ENCODE measurements around the gene RNF112.

RNF112 gene

GRCh38 chr17:19388791-19389785 lies 21.9 kb upstream of the RNF112 start:
- no peak overlapping the region for H3K9ac ChIP-seq (ENCODE audit: low read depth, low read length, poor library complexity)
- no peak overlapping the region for H3K18ac ChIP-seq (ENCODE audit: low read length)
- H4K8ac ChIP-seq (ENCODE audit: low read depth, low read length), result no peak overlapping the region
- H3K36me3 ChIP-seq (replicated peaks in 1 of 2; ENCODE audit: control insufficient read depth in 2 of 2, insufficient read depth in 2 of 2, low read length in 2 of 2), result peaks cover 14 to 17% of the 10 kb centered on the region in 2 donors
- no peak overlapping the region for H3K4me2 ChIP-seq (ENCODE audit: insufficient read depth, low read length, poor library complexity, severe bottlenecking)
- H3K23ac ChIP-seq (ENCODE audit: low read depth, low read length, poor library complexity), result no peak overlapping the region
- no peak overlapping the region for H3K4ac ChIP-seq (ENCODE audit: low read length)
- peaks cover 11 to 19% of the 10 kb centered on the region in 2 donors for H3K4me1 ChIP-seq (ENCODE audit: control insufficient read depth in 2 of 2, insufficient read depth in 1 of 2, low read depth in 1 of 2, low read length in 2 of 2)
- H2BK15ac ChIP-seq (ENCODE audit: low read length), result no peak overlapping the region
- H3K14ac ChIP-seq (ENCODE audit: low read length), result no peak overlapping the region
- no peaks in the 10 kb centered on the region for H3K9me3 ChIP-seq (replicated peaks in 1 of 2; ENCODE audit: control insufficient read depth in 2 of 2, insufficient read depth in 1 of 2, low read depth in 1 of 2, low read length in 2 of 2)
- peaks cover 0 to 40% (median 0%) of the 10 kb centered on the region in 3 experiments for H3K27me3 ChIP-seq (ENCODE audit: control insufficient read depth in 3 of 3, insufficient read depth in 3 of 3, low read depth in 1 of 3, low read length in 3 of 3)
- WGBS, 2 donors (ENCODE audit: extremely low coverage in 2 of 2, insufficient read length in 2 of 2, insufficient replicate concordance in 1 of 2), result no CpG with 5 or more reads among the region's 5 CpGs
- no peak overlapping the region for H2BK12ac ChIP-seq (ENCODE audit: low read length)
- no peak for DNase-seq (ENCODE audit: low spot score)
- H3K27ac ChIP-seq (replicated peaks; ENCODE audit: low read length), result no peak overlapping the region
- H2BK5ac ChIP-seq (ENCODE audit: low read length), result no peak overlapping the region
- no peaks in the 10 kb centered on the region for H3K79me1 ChIP-seq (ENCODE audit: low read depth, low read length)
- H3K4me3 ChIP-seq (ENCODE audit: low read length in 2 of 2), result no peak overlapping the region
- no peak overlapping the region for H4K91ac ChIP-seq (ENCODE audit: low read depth, low read length, poor library complexity)
- no peak overlapping the region for H2AK5ac ChIP-seq (ENCODE audit: low read depth, low read length)
- H2BK120ac ChIP-seq (ENCODE audit: low read depth, low read length), result no peak overlapping the region
- no peak overlapping the region for H2AFZ ChIP-seq (ENCODE audit: low read length)

- Histone ChIP-seq H3K14ac (ENCODE audit: low read length) (no peak overlapping the region), H3K4me3 (ENCODE audit: low read length in 2 of 2) (no peak overlapping the region), H2AK5ac (ENCODE audit: low read depth, low read length) (no peak overlapping the region), H3K18ac (ENCODE audit: low read length) (no peak overlapping the region), H3K79me1 (ENCODE audit: low read depth, low read length) (no peaks in the 10 kb centered on the region), H4K8ac (ENCODE audit: low read depth, low read length) (no peak overlapping the region), H3K4me2 (ENCODE audit: insufficient read depth, low read length, poor library complexity, severe bottlenecking) (no peak overlapping the region), H3K23ac (ENCODE audit: low read depth, low read length, poor library complexity) (no peak overlapping the region), H3K9me3 (replicated peaks in 1 of 2; ENCODE audit: control insufficient read depth in 2 of 2, insufficient read depth in 1 of 2, low read depth in 1 of 2, low read length in 2 of 2) (no peaks in the 10 kb centered on the region), H3K27ac (replicated peaks; ENCODE audit: low read length) (no peak overlapping the region), H2BK15ac (ENCODE audit: low read length) (no peak overlapping the region), H3K4ac (ENCODE audit: low read length) (no peak overlapping the region), H3K4me1 (ENCODE audit: control insufficient read depth in 2 of 2, insufficient read depth in 1 of 2, low read depth in 1 of 2, low read length in 2 of 2) (peaks cover 11 to 19% of the 10 kb centered on the region in 2 donors), H2AFZ (ENCODE audit: low read length) (no peak overlapping the region), H3K36me3 (replicated peaks in 1 of 2; ENCODE audit: control insufficient read depth in 2 of 2, insufficient read depth in 2 of 2, low read length in 2 of 2) (peaks cover 0 to 1% of the 10 kb centered on the region in 2 donors), H4K91ac (ENCODE audit: low read depth, low read length, poor library complexity) (no peak overlapping the region), H2BK12ac (ENCODE audit: low read length) (no peak overlapping the region), H2BK5ac (ENCODE audit: low read length) (no peak overlapping the region), H3K9ac (ENCODE audit: low read depth, low read length, poor library complexity) (no peak overlapping the region), H2BK120ac (ENCODE audit: low read depth, low read length) (no peak overlapping the region), H3K27me3 (ENCODE audit: control insufficient read depth in 3 of 3, insufficient read depth in 3 of 3, low read depth in 1 of 3, low read length in 3 of 3) (peaks cover 0 to 40% (median 0%) of the 10 kb centered on the region in 3 experiments)
- WGBS, 2 donors (ENCODE audit: extremely low coverage in 2 of 2, insufficient read length in 2 of 2, insufficient replicate concordance in 1 of 2), result no CpG with 5 or more reads among the region's 2 CpGs
- DNase-seq (ENCODE audit: low spot score), result no peak
Observed at GRCh38 chr17:19390951-19391350, 20.1 kb upstream of the RNF112 start.

GRCh38 chr17:19391432-19391831 lies 19.6 kb upstream of the RNF112 start:
- Histone ChIP-seq H2BK12ac (ENCODE audit: low read length) (no peak overlapping the region), H2BK15ac (ENCODE audit: low read length) (no peak overlapping the region), H2AFZ (ENCODE audit: low read length) (no peak overlapping the region), H3K36me3 (replicated peaks in 1 of 2; ENCODE audit: control insufficient read depth in 2 of 2, insufficient read depth in 2 of 2, low read length in 2 of 2) (no peaks in the 10 kb centered on the region), H3K4me3 (ENCODE audit: low read length in 2 of 2) (no peak overlapping the region), H3K4me1 (ENCODE audit: control insufficient read depth in 2 of 2, insufficient read depth in 1 of 2, low read depth in 1 of 2, low read length in 2 of 2) (peaks cover 11 to 15% of the 10 kb centered on the region in 2 donors), H2BK120ac (ENCODE audit: low read depth, low read length) (no peak overlapping the region), H3K9me3 (replicated peaks in 1 of 2; ENCODE audit: control insufficient read depth in 2 of 2, insufficient read depth in 1 of 2, low read depth in 1 of 2, low read length in 2 of 2) (no peaks in the 10 kb centered on the region), H3K14ac (ENCODE audit: low read length) (no peak overlapping the region), H2BK5ac (ENCODE audit: low read length) (no peak overlapping the region), H3K23ac (ENCODE audit: low read depth, low read length, poor library complexity) (no peak overlapping the region), H3K9ac (ENCODE audit: low read depth, low read length, poor library complexity) (no peak overlapping the region), H3K79me1 (ENCODE audit: low read depth, low read length) (no peaks in the 10 kb centered on the region), H4K91ac (ENCODE audit: low read depth, low read length, poor library complexity) (no peak overlapping the region), H3K18ac (ENCODE audit: low read length) (no peak overlapping the region), H2AK5ac (ENCODE audit: low read depth, low read length) (no peak overlapping the region), H3K4me2 (ENCODE audit: insufficient read depth, low read length, poor library complexity, severe bottlenecking) (no peak overlapping the region), H3K4ac (ENCODE audit: low read length) (no peak overlapping the region), H4K8ac (ENCODE audit: low read depth, low read length) (no peak overlapping the region), H3K27me3 (ENCODE audit: control insufficient read depth in 3 of 3, insufficient read depth in 3 of 3, low read depth in 1 of 3, low read length in 3 of 3) (peaks cover 0 to 40% (median 0%) of the 10 kb centered on the region in 3 experiments), H3K27ac (replicated peaks; ENCODE audit: low read length) (no peak overlapping the region)
- no peak for DNase-seq (ENCODE audit: low spot score)
- WGBS, 2 donors (ENCODE audit: extremely low coverage in 2 of 2, insufficient read length in 2 of 2, insufficient replicate concordance in 1 of 2), result no CpG with 5 or more reads among the region's 7 CpGs

- Histone ChIP-seq H3K79me1 (ENCODE audit: low read depth, low read length) (no peaks in the 10 kb centered on the region), H3K14ac (ENCODE audit: low read length) (no peak overlapping the region), H2BK5ac (ENCODE audit: low read length) (no peak overlapping the region), H3K27ac (replicated peaks; ENCODE audit: low read length) (no peak overlapping the region), H2BK12ac (ENCODE audit: low read length) (no peak overlapping the region), H2BK120ac (ENCODE audit: low read depth, low read length) (no peak overlapping the region), H3K23ac (ENCODE audit: low read depth, low read length, poor library complexity) (no peak overlapping the region), H3K4ac (ENCODE audit: low read length) (no peak overlapping the region), H3K4me2 (ENCODE audit: insufficient read depth, low read length, poor library complexity, severe bottlenecking) (no peak overlapping the region), H3K4me3 (ENCODE audit: low read length in 2 of 2) (no peak overlapping the region), H3K36me3 (replicated peaks in 1 of 2; ENCODE audit: control insufficient read depth in 2 of 2, insufficient read depth in 2 of 2, low read length in 2 of 2) (no peaks in the 10 kb centered on the region), H3K18ac (ENCODE audit: low read length) (no peak overlapping the region), H4K91ac (ENCODE audit: low read depth, low read length, poor library complexity) (no peak overlapping the region), H3K27me3 (ENCODE audit: control insufficient read depth in 3 of 3, insufficient read depth in 3 of 3, low read depth in 1 of 3, low read length in 3 of 3) (peaks cover 0 to 40% (median 0%) of the 10 kb centered on the region in 3 experiments), H2BK15ac (ENCODE audit: low read length) (no peak overlapping the region), H3K9me3 (replicated peaks in 1 of 2; ENCODE audit: control insufficient read depth in 2 of 2, insufficient read depth in 1 of 2, low read depth in 1 of 2, low read length in 2 of 2) (no peaks in the 10 kb centered on the region), H2AK5ac (ENCODE audit: low read depth, low read length) (no peak overlapping the region), H3K9ac (ENCODE audit: low read depth, low read length, poor library complexity) (no peak overlapping the region), H2AFZ (ENCODE audit: low read length) (no peak overlapping the region), H4K8ac (ENCODE audit: low read depth, low read length) (no peak overlapping the region), H3K4me1 (ENCODE audit: control insufficient read depth in 2 of 2, insufficient read depth in 1 of 2, low read depth in 1 of 2, low read length in 2 of 2) (peaks cover 6 to 7% of the 10 kb centered on the region in 2 donors)
- no peak for DNase-seq (ENCODE audit: low spot score)
- no CpG with 5 or more reads among the region's 7 CpGs for whole genome bisulfite sequencing, 2 donors (ENCODE audit: extremely low coverage in 2 of 2, insufficient read length in 2 of 2, insufficient replicate concordance in 1 of 2)
Observed at GRCh38 chr17:19392303-19392702, 18.7 kb upstream of the RNF112 start.

Data from neuronal stem cell (in vitro differentiated cells).